ENCODE measurements around the gene GIMAP6.
"Not testable (repeated sequence)": the region's sequence is repeated elsewhere in the genome, so short reads cannot be mapped to it uniquely, and the experiment has no call there.

GIMAP6 gene

GRCh38 chr7:150580638-150581394, 51.4 kb downstream of the GIMAP6 start:
- DNase-seq, result no peak

- DNase-seq, result not testable (repeated sequence)
Observed at GRCh38 chr7:150579979-150580637, 52.1 kb downstream of the GIMAP6 start.
